Measurements from ENCODE around the gene FTO.

DNA sequence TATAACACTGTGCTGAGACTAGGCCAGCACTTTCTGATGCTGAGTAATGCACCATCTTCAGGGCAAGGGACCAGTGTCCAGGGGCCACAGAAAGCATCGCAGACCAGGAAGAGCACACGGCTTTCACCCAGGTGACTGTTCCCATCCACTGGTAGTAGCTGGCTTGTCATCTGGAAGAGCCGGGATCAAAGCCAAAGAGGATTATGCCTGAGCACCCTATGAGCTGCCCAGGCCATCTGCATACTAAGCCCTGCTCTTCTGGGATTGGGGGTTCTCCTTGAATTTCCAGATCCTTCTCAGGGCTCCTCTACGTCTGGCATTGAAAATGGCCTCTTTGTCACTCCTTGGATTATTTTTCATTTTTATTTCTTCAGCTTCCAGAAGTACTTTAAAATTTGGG, 441.9 kb downstream of the FTO start:
- no peak for TF ChIP-seq ZNF274 (IDR thresholded peaks at IDR 0.05; ENCODE audit: borderline replicate concordance, extremely low read depth, low read length)
- no peak for TF ChIP-seq POLR2AphosphoS5 (IDR thresholded peaks at IDR 0.05; ENCODE audit: low read depth, low read length)
- TF ChIP-seq POLR2A (IDR thresholded peaks at IDR 0.05; ENCODE audit: control extremely low read depth in 1 of 2, low read depth in 2 of 2, low read length in 2 of 2) = no peak
- no peak for TF ChIP-seq NRF1 (IDR thresholded peaks at IDR 0.05; ENCODE audit: low read depth, low read length)
- TF ChIP-seq, protein P1, sequence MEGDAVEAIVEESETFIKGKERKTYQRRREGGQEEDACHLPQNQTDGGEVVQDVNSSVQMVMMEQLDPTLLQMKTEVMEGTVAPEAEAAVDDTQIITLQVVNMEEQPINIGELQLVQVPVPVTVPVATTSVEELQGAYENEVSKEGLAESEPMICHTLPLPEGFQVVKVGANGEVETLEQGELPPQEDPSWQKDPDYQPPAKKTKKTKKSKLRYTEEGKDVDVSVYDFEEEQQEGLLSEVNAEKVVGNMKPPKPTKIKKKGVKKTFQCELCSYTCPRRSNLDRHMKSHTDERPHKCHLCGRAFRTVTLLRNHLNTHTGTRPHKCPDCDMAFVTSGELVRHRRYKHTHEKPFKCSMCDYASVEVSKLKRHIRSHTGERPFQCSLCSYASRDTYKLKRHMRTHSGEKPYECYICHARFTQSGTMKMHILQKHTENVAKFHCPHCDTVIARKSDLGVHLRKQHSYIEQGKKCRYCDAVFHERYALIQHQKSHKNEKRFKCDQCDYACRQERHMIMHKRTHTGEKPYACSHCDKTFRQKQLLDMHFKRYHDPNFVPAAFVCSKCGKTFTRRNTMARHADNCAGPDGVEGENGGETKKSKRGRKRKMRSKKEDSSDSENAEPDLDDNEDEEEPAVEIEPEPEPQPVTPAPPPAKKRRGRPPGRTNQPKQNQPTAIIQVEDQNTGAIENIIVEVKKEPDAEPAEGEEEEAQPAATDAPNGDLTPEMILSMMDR (IDR thresholded peaks at IDR 0.05; ENCODE audit: control extremely low read depth in 1 of 3, insufficient read depth in 1 of 3, low read depth in 1 of 3, low read length in 3 of 3) = no peak
- no peak for TF ChIP-seq CBX5 (IDR thresholded peaks at IDR 0.05; ENCODE audit: low read depth, low read length)

All from H1 (cell line).